GM20431 (cell line): ENCODE measurements around the gene MBNL1.

ENCODE experiments used
- in situ Hi-C: fragments of 300-500 bp; cut with MseI, MboI; formaldehyde crosslinking; loops from one replicate; pipeline ENCODE4 v1.15.0; 2020; ENCODE audit warnings: low sequenced_read_pairs; ENCODE audit not compliant: unreplicated experiment

The MBNL1 gene

GRCh38 chr3:152270937-152271336, 2.2 kb downstream of the MBNL1 start:
- in situ Hi-C loops = no loop called here

- in situ Hi-C loops = no loop called here
These were observed 2.9 kb downstream of the MBNL1 start for GRCh38 chr3:152271501-152272236.

GRCh38 chr3:152272771-152273242, 4.1 kb downstream of the MBNL1 start:
- in situ Hi-C loops = no loop called here

GRCh38 chr3:152276681-152277080, 8.0 kb downstream of the MBNL1 start:
- in situ Hi-C loops = no loop called here

GRCh38 chr3:152277198-152277597, 8.5 kb downstream of the MBNL1 start:
- in situ Hi-C loops = no loop called here

GRCh38 chr3:152278756-152279427, 10.2 kb downstream of the MBNL1 start:
- in situ Hi-C loops = no loop called here

- in situ Hi-C loops = no loop called here
These were observed 10.8 kb downstream of the MBNL1 start for GRCh38 chr3:152279479-152279878.

GRCh38 chr3:152280539-152280938, 11.8 kb downstream of the MBNL1 start:
- in situ Hi-C loops = no loop called here

GRCh38 chr3:152281133-152281713, 12.5 kb downstream of the MBNL1 start:
- in situ Hi-C loops = no loop called here

- in situ Hi-C loops = no loop called here
These were observed 14.1 kb downstream of the MBNL1 start for GRCh38 chr3:152282813-152283212.

- in situ Hi-C loops = no loop called here
These were observed 15.0 kb downstream of the MBNL1 start for GRCh38 chr3:152283492-152284381.

GRCh38 chr3:152284906-152285305, 16.2 kb downstream of the MBNL1 start:
- in situ Hi-C loops = no loop called here

- in situ Hi-C loops = no loop called here
These were observed 16.8 kb downstream of the MBNL1 start for GRCh38 chr3:152285509-152285908.

GRCh38 chr3:152287898-152288576, 19.3 kb downstream of the MBNL1 start:
- in situ Hi-C loops = no loop called here

- in situ Hi-C loops = no loop called here
These were observed 20.0 kb downstream of the MBNL1 start for GRCh38 chr3:152288681-152289080.

GRCh38 chr3:152289708-152290107, 21.0 kb downstream of the MBNL1 start:
- in situ Hi-C loops = no loop called here

GRCh38 chr3:152290374-152290773, 21.6 kb downstream of the MBNL1 start:
- in situ Hi-C loops = no loop called here

GRCh38 chr3:152291238-152291637, 22.5 kb downstream of the MBNL1 start:
- in situ Hi-C loops = no loop called here

GRCh38 chr3:152291649-152292066, 22.9 kb downstream of the MBNL1 start:
- in situ Hi-C loops = no loop called here

- in situ Hi-C loops = no loop called here
These were observed 23.6 kb downstream of the MBNL1 start for GRCh38 chr3:152292366-152292765.
